ENCODE data around the gene CACNG4.

The CACNG4 gene

GRCh38 chr17:66985338-66986237 lies 21.1 kb downstream of the CACNG4 start:
- no peak for DNase-seq

GRCh38 chr17:66986659-66987058 lies 22.2 kb downstream of the CACNG4 start:
- DNase-seq = no peak

DNA sequence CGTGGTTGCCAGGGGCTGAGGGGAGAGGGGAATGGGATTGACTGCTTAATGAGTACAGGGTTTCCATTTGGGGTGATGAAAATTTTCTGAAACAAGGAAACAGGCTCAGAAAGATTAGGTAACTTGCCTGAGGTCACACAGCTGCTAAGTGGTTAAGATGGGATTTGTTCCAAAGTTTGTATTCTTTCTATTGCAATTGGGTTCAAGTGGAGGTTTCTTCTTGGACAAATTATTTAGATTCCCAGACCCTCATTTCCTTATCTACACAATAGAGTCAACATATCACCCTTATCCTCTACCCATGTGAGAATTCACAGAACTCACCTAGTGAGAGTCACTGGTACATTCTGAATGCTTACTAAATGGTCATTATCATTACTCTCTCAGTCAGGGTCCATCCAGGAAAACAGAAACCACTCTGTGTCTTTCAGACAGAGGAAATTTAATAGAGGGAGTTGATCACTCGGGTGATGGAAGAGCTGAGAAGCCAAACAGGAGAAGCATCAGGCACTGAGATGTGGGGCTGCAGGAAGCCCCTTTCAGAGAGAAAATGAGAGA lies 22.6 kb downstream of the CACNG4 start:
- no peak for DNase-seq

- no peak for DNase-seq
Observed at GRCh38 chr17:66988069-66988798, 23.7 kb downstream of the CACNG4 start.

- no peak for DNase-seq
Observed at GRCh38 chr17:66989076-66989475, 24.6 kb downstream of the CACNG4 start.

GRCh38 chr17:66989579-66989978 lies 25.1 kb downstream of the CACNG4 start:
- DNase-seq = no peak

DNA sequence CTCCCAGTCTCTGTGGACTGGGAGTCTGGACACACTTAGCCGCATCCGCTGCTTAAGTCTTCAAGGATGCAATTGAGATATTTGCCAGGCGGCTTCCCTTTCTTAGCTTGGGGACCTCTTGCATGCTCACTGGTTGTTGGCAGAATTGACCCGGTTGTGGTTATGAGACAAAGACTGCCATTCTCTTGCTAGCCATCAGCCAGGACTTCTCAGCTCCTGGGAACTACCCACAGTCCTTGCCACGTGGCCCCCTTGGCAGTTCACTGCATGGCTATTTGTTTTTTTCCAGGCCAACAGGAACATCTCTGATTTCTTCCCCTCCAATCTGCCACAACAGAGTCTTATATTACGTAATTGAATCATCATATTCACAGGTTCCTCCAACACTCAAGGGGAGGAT lies 25.5 kb downstream of the CACNG4 start:
- no peak for DNase-seq

DNA sequence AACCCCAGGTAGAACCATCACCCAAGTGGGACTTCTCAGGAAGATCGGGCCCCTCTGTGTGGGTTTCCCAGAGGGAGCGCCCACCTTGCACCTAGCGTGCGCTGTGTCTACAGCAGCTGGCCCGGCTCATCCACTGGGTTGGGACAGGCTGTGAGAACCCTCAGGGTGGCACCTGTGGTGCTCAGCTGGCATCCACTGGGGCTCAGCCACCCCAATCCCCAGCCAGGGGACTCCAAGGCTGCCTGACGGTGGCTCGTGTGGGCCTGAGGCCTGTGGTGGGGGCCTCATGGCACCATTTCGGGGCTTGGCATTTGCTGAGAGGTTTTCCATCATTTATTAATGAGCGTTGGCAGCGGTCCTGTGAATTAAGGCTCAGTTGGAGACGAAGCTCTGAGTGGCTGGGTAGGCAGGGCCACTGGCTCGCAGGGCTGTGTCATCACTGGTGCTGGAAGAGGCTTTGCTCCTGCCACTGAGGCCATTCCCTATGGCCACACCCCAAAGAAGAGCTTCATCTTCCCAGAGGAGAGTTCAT lies 28.5 kb downstream of the CACNG4 start:
- no peak for DNase-seq

DNA sequence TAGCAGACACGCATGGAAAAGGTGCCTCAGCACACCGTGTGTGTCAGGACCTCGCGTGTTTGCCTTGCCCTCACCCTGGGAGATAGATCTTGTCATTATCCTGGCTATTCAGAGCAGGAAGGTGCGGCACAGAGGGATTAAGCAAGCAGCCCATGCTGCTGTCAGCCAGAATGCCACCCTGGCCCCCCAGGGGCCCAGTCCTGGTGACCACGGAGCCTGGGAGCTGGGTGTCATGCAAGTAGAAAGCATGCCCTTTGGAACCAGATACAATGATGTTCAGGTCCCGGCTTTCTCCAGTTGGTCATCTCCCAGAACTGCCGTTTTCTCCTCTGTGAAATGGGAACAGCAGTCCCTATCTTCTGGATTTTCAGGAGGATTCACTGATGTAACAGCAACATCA lies 29.9 kb downstream of the CACNG4 start:
- DNase-seq = no peak

GRCh38 chr17:66994930-66995535 lies 30.5 kb downstream of the CACNG4 start:
- DNase-seq = no peak

DNA sequence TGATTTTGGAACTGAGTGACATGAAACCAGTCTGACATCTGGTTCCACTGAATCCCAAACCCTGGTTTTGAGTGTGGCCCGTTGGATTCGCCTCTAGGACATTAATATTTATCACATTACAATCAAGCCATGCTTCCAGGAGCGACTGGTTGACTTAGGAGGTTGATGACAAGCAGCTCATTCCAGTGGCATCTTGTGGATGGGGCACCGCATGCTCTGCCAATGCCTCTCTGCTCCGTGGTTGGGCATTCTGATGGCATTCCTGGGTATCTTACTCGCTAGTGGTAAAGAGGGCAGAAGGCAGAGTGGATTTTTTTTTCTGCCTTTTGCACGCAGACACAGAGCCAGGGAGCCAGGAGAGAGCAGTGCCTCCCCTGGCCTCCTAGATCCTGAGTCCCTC lies 31.4 kb downstream of the CACNG4 start:
- DNase-seq = no peak

DNA sequence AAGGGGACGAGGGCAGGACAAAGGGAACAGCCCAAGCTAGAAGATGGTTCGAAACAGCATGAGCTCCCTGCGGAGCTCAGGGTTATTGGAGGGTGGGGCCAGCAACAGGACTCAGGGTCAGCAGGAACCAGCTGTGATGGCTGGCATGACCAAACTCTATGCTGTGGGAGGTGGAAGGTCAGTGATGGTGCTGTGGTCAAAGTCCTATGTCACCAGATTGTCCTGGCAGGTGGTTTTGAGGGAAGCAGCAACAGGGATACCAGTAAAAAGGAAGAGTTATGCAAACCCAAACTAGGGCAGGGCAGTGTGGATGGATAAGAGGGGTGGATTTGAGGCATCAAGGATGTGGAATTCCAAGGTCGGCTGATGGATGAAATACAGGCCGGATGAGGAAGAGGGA lies 32.4 kb downstream of the CACNG4 start:
- no peak for DNase-seq

- DNase-seq = no peak
Observed at GRCh38 chr17:67003231-67003630, 38.7 kb downstream of the CACNG4 start.

DNA sequence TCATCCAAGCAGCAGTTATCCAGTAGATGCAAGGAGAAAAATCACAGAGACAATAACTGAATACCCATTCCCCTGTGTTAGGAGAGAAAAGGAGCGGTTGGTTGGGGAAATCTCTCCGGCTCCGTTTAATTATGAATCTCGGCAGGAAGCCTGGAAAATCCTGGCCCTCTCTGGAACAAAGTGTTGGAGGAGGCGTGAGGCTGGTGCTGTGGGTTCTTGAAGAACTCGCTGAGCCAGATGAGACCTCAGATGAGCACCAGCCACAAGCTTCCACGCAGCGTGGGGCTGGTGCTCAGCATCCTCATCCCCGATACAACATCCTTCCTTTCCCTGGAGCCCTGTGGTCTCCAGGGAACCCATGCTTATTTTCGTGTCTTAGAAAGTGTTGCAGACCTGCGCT lies 39.7 kb downstream of the CACNG4 start:
- DNase-seq = no peak

DNA sequence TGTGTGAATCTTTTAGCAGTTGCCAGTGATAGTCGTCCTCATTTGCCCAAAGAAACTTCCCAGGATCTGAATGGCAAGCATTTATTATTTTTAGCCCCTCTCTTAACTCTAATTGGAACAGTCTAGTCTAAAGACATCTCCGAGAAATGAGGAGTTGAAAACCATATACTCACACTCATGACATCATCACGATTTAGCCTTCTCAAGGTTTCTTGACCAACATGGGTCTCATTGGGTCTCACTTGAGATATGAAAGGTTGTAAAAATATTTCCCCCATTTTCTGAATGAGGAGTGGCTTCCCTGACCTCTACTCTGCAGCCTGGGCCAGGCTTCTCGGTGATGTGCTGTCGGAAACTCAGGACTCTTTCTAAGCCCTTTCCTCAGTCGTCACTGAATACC lies 42.8 kb downstream of the CACNG4 start:
- no peak for DNase-seq

GRCh38 chr17:67008101-67008500 lies 43.6 kb downstream of the CACNG4 start:
- DNase-seq = no peak

GRCh38 chr17:67011527-67012175 lies 47.1 kb downstream of the CACNG4 start:
- DNase-seq = no peak

GRCh38 chr17:67013891-67014290 lies 49.4 kb downstream of the CACNG4 start:
- DNase-seq = no peak

GRCh38 chr17:67015001-67015400 lies 50.5 kb downstream of the CACNG4 start:
- DNase-seq = no peak

- no peak for DNase-seq
Observed at GRCh38 chr17:67016039-67016762, 51.7 kb downstream of the CACNG4 start.

- no peak for DNase-seq
Observed at GRCh38 chr17:67017910-67018309, 53.4 kb downstream of the CACNG4 start.
